Neural crest cell (in vitro differentiated cells): ENCODE data around the gene SH2D7. TPM values are rescaled to one million over a fixed set of nuclear protein-coding genes. Genes with fewer than 3 reads are reported as not detected.

Experiments
- DNase-seq: peaks from one replicate; pipeline ENCODE4 v3.0.0; 2021; ENCODE audit warnings: low read depth, mixed read lengths, low spot score
- H3K27ac Mint-ChIP-seq: one replicate; pipeline ENCODE4 v1.8.0; 2021; ENCODE audit warnings: mild to moderate bottlenecking, mixed read lengths; ENCODE audit not compliant: unreplicated experiment
- H3K27me3 Mint-ChIP-seq: 2 replicates; pipeline ENCODE4 v1.8.0; 2021; ENCODE audit warnings: low read depth, mild to moderate bottlenecking, mixed read lengths
- H3K36me3 Mint-ChIP-seq: 2 replicates; pipeline ENCODE4 v1.8.0; 2021; ENCODE audit warnings: low read depth, mild to moderate bottlenecking, mixed read lengths
- H3K4me1 Mint-ChIP-seq: 2 replicates; pipeline ENCODE4 v1.8.0; 2021; ENCODE audit warnings: mixed read lengths
- H3K4me3 Mint-ChIP-seq: one replicate; pipeline ENCODE4 v1.8.0; 2021; ENCODE audit warnings: mild to moderate bottlenecking, mixed read lengths
- H3K9me3 Mint-ChIP-seq: 2 replicates; pipeline ENCODE4 v1.8.0; 2021; ENCODE audit warnings: mixed read lengths
- CTCF ChIP-seq: fragments of 200-600 bp; sonication (generic); conservative IDR thresholded peaks from 2 replicates; pipeline ENCODE4 v1.5.0; 2021; ENCODE audit warnings: antibody characterized with exemption, mild to moderate bottlenecking
- total RNA-seq: library from RNA; stranded (reverse); gene quantifications from 2 replicates; pipeline ENCODE4 v1.2.1, GENCODE V29; 2021

SH2D7 gene
- total RNA-seq, 1 donor from 2014 or later = not detected

- no peak for DNase-seq
- H3K36me3 Mint-ChIP-seq = no peaks in the 10 kb centered on the region
- no peaks in the 10 kb centered on the region for H3K27me3 Mint-ChIP-seq
- peaks cover 4% of the 10 kb centered on the region for H3K4me1 Mint-ChIP-seq
- no peak overlapping the region for H3K4me3 Mint-ChIP-seq
- H3K27ac Mint-ChIP-seq = no peak overlapping the region
- no peak for TF ChIP-seq CTCF
- no peaks in the 10 kb centered on the region for H3K9me3 Mint-ChIP-seq
Observed at GRCh38 chr15:78082743-78083110, 9.6 kb upstream of the SH2D7 start.

GRCh38 chr15:78083186-78083585, 9.2 kb upstream of the SH2D7 start:
- TF ChIP-seq CTCF = no peak
- Mint-ChIP-seq H3K4me3 (no peak overlapping the region), H3K36me3 (no peaks in the 10 kb centered on the region), H3K4me1 (no peaks in the 10 kb centered on the region), H3K27ac (peak overlapping the region; percentile 62), H3K27me3 (no peaks in the 10 kb centered on the region), H3K9me3 (no peaks in the 10 kb centered on the region)
- no peak for DNase-seq

GRCh38 chr15:78083687-78084448, 8.5 kb upstream of the SH2D7 start:
- Mint-ChIP-seq H3K4me3 (no peak overlapping the region), H3K27me3 (no peaks in the 10 kb centered on the region), H3K27ac (peak overlapping the region; percentile 50), H3K4me1 (no peaks in the 10 kb centered on the region), H3K9me3 (no peaks in the 10 kb centered on the region), H3K36me3 (no peaks in the 10 kb centered on the region)
- no peak for TF ChIP-seq CTCF
- no peak for DNase-seq

GRCh38 chr15:78084449-78084750, 8.0 kb upstream of the SH2D7 start:
- Mint-ChIP-seq H3K4me1 (no peaks in the 10 kb centered on the region), H3K27ac (peak overlapping the region; percentile 50)

GRCh38 chr15:78085928-78086327, 6.4 kb upstream of the SH2D7 start:
- Mint-ChIP-seq H3K4me1 (no peaks in the 10 kb centered on the region), H3K4me3 (no peak overlapping the region), H3K9me3 (no peaks in the 10 kb centered on the region), H3K27ac (no peak overlapping the region), H3K27me3 (no peaks in the 10 kb centered on the region), H3K36me3 (no peaks in the 10 kb centered on the region)
- TF ChIP-seq CTCF = no peak
- no peak for DNase-seq

More at GRCh38 chr15:78084449-78084750, 8.0 kb upstream of the SH2D7 start:
- Mint-ChIP-seq H3K9me3 (no peaks in the 10 kb centered on the region), H3K36me3 (no peaks in the 10 kb centered on the region), H3K4me3 (no peak overlapping the region), H3K27me3 (no peaks in the 10 kb centered on the region)
- DNase-seq = no peak
- no peak for TF ChIP-seq CTCF
